H1 (cell line): ENCODE results near the gene HEXIM1. TPM values are rescaled to one million over a fixed set of nuclear protein-coding genes. Genes with fewer than 3 reads are reported as not detected.
A peak's percentile ranks its signal among the peaks of the same experiment; 100 is the strongest.

Experiments used
- CTCF ChIA-PET: fragments of 300-600 bp; sonication (Branson Sonifier 250); formaldehyde crosslinking; loops from one replicate; lab custom pipeline; 2021; ENCODE audit not compliant: partially characterized antibody; lab: Charles Lee
- POLR2A ChIA-PET: fragments of 300-600 bp; sonication (Branson Sonifier 250); formaldehyde crosslinking; loops from one replicate; lab custom pipeline; 2021; ENCODE audit warnings: inconsistent platforms; ENCODE audit not compliant: partially characterized antibody; lab: Charles Lee
- DNase-seq, 2 experiments: peaks; one replicate each; pipeline versions ENCODE4 v3.0.0 to v3.0.0-alpha.2; 2010 to 2022; ENCODE audit warnings: low spot score in 2 of 2, low read depth in 1 of 2, mixed read lengths in 1 of 2
- FAIRE-seq: peaks from 2 replicates; lab custom pipeline; 2011; peaks lifted over from hg19 to GRCh38; lab: Jason Lieb, UNC
- H2AFZ ChIP-seq: 2 replicates; pipeline ENCODE4 v1.8.1; 2012; ENCODE audit warnings: low read length, inconsistent platforms
- H2AK5ac ChIP-seq: 2 replicates; pipeline ENCODE4 v1.6.1; 2013; ENCODE audit warnings: low read depth, low read length
- H2BK120ac ChIP-seq: replicated peaks from 2 replicates; pipeline ENCODE3; 2013; ENCODE audit warnings: low read depth, low read length, inconsistent platforms
- H2BK12ac ChIP-seq: 2 replicates; pipeline ENCODE4 v1.6.1; 2013; ENCODE audit warnings: low read depth, low read length
- H2BK15ac ChIP-seq: 2 replicates; pipeline ENCODE4 v1.6.1; 2013; ENCODE audit warnings: low read length
- H2BK20ac ChIP-seq: 2 replicates; pipeline ENCODE4 v1.6.1; 2013; ENCODE audit warnings: low read length
- H2BK5ac ChIP-seq: 2 replicates; pipeline ENCODE4 v1.6.1; 2013; ENCODE audit warnings: low read depth, low read length
- H3K14ac ChIP-seq: 2 replicates; pipeline ENCODE4 v1.6.1; 2013; ENCODE audit warnings: inconsistent platforms; ENCODE audit not compliant: insufficient read length
- H3K18ac ChIP-seq: 2 replicates; pipeline ENCODE4 v1.6.1; 2013; ENCODE audit warnings: low read length; ENCODE audit errors: extremely low read depth
- H3K23ac ChIP-seq: 2 replicates; pipeline ENCODE4 v1.6.1; 2013; ENCODE audit warnings: inconsistent platforms; ENCODE audit not compliant: insufficient read length
- H3K23me2 ChIP-seq: 2 replicates; pipeline ENCODE4 v1.6.1; 2013; ENCODE audit warnings: low read depth, low read length
- H3K27ac ChIP-seq: 2 replicates; pipeline ENCODE4 v1.6.1; 2011; ENCODE audit warnings: low read depth, low read length, inconsistent platforms
- H3K27me3 ChIP-seq, 4 experiments: replicated peaks in 1 of 4; 1 replicate in 1 of 4; 2 replicates in 3 of 4; pipeline versions ENCODE4 v1.6.1 to v1.8.1; 2011 to 2013; ENCODE audit warnings: low read length in 3 of 4, mild to moderate bottlenecking in 3 of 4, inconsistent platforms in 2 of 4, mixed read lengths in 2 of 4, moderate library complexity in 1 of 4; ENCODE audit not compliant: control insufficient read depth in 3 of 4, insufficient read depth in 3 of 4; ENCODE audit errors: extremely low read depth in 1 of 4
- H3K36me3 ChIP-seq, 4 experiments: 2 replicates each; pipeline versions ENCODE4 v1.6.1 to v1.8.1; 2011 to 2013; ENCODE audit warnings: mild to moderate bottlenecking in 4 of 4, low read length in 3 of 4, moderate library complexity in 2 of 4, control low read depth in 1 of 4, inconsistent platforms in 1 of 4; ENCODE audit not compliant: insufficient read depth in 4 of 4, control insufficient read depth in 2 of 4
- H3K4ac ChIP-seq: replicated peaks from 2 replicates; pipeline ENCODE3; 2013; ENCODE audit warnings: low read length, low read depth, mixed read lengths, inconsistent platforms; ENCODE audit not compliant: insufficient read length
- H3K4me1 ChIP-seq, 4 experiments: replicated peaks in 1 of 4; 1 replicate in 1 of 4; 2 replicates in 3 of 4; pipeline versions ENCODE4 v1.6.1 to v1.8.1; 2011 to 2013; ENCODE audit warnings: low read length in 3 of 4, inconsistent platforms in 2 of 4, mixed read lengths in 1 of 4; ENCODE audit not compliant: insufficient read depth in 4 of 4, control insufficient read depth in 3 of 4
- H3K4me2 ChIP-seq, 2 experiments: 2 replicates each; pipeline versions ENCODE4 v1.6.1 to v1.8.1; 2011 to 2013; ENCODE audit warnings: low read depth in 2 of 2, low read length in 2 of 2, control low read depth in 1 of 2, inconsistent platforms in 1 of 2, mild to moderate bottlenecking in 1 of 2; ENCODE audit not compliant: insufficient read depth in 1 of 2
- H3K4me3 ChIP-seq, 4 experiments: fragments of 200-600, 300-600 bp in 1 of 4; sonication (generic), shearing (Covaris generic), sonication (Bioruptor Twin) in 1 of 4; 2 replicates each; pipeline versions ENCODE4 v1.5.1 to v1.8.1; 2011 to 2016; ENCODE audit warnings: low read length in 4 of 4, low read depth in 3 of 4, control low read depth in 2 of 4, inconsistent platforms in 2 of 4, mild to moderate bottlenecking in 2 of 4, mixed read lengths in 1 of 4, moderate library complexity in 1 of 4; ENCODE audit not compliant: insufficient read depth in 2 of 4; ENCODE audit errors: extremely low read depth in 1 of 4
- H3K56ac ChIP-seq: replicated peaks from 2 replicates; pipeline ENCODE3; 2013; ENCODE audit warnings: low read depth, mild to moderate bottlenecking, mixed read lengths, low read length, inconsistent platforms; ENCODE audit not compliant: insufficient read length
- H3K79me1 ChIP-seq: 2 replicates; pipeline ENCODE4 v1.6.1; 2013; ENCODE audit warnings: low read depth, low read length, control low read depth
- H3K79me2 ChIP-seq, 2 experiments: 2 replicates each; pipeline versions ENCODE4 v1.6.1 to v1.8.1; 2012 to 2013; ENCODE audit warnings: low read length in 2 of 2, mild to moderate bottlenecking in 2 of 2, inconsistent platforms in 1 of 2; ENCODE audit not compliant: insufficient read depth in 2 of 2, control insufficient read depth in 1 of 2
- H3K9ac ChIP-seq, 4 experiments: replicated peaks in 1 of 4; 1 replicate in 1 of 4; 2 replicates in 3 of 4; pipeline versions ENCODE4 v1.6.1 to v1.8.1; 2011 to 2013; ENCODE audit warnings: low read depth in 3 of 4, low read length in 3 of 4, control low read depth in 2 of 4, mild to moderate bottlenecking in 2 of 4, moderate library complexity in 2 of 4, inconsistent platforms in 1 of 4; ENCODE audit errors: extremely low read depth in 1 of 4
- H3K9me3 ChIP-seq, 2 experiments: 2 replicates each; pipeline versions ENCODE4 v1.6.1 to v1.8.1; 2012 to 2013; ENCODE audit warnings: mild to moderate bottlenecking in 2 of 2, moderate library complexity in 2 of 2, control low read depth in 1 of 2, inconsistent platforms in 1 of 2, low read depth in 1 of 2, low read length in 1 of 2, mixed read lengths in 1 of 2; ENCODE audit not compliant: insufficient read depth in 2 of 2
- H4K20me1 ChIP-seq, 2 experiments: replicated peaks in 1 of 2; 2 replicates each; pipeline versions ENCODE3 to v1.8.1; 2011 to 2013; ENCODE audit warnings: inconsistent platforms in 2 of 2, low read length in 2 of 2, mild to moderate bottlenecking in 1 of 2; ENCODE audit not compliant: insufficient read depth in 2 of 2, control insufficient read depth in 1 of 2
- H4K5ac ChIP-seq: 2 replicates; pipeline ENCODE4 v1.6.1; 2013; ENCODE audit warnings: low read length, low read depth, mixed read lengths, inconsistent platforms; ENCODE audit not compliant: insufficient read length
- H4K8ac ChIP-seq: 2 replicates; pipeline ENCODE4 v1.8.0; 2013; ENCODE audit warnings: mild to moderate bottlenecking, moderate library complexity, low read length, inconsistent platforms; ENCODE audit not compliant: insufficient read depth; ENCODE audit errors: extremely low read depth
- H4K91ac ChIP-seq: replicated peaks from 2 replicates; pipeline ENCODE3; 2013; ENCODE audit warnings: low read length, mixed read lengths, inconsistent platforms; ENCODE audit not compliant: insufficient read length
- CTCF ChIP-seq, 3 experiments: IDR thresholded peaks; 1 replicate in 2 of 3; 2 replicates in 1 of 3; pipeline versions ENCODE4 v1.5.1 to v1.6.1; 2011; ENCODE audit warnings: low read length in 3 of 3, mild to moderate bottlenecking in 3 of 3, inconsistent platforms in 2 of 3, low read depth in 1 of 3, moderate library complexity in 1 of 3; ENCODE audit not compliant: insufficient read depth in 1 of 3; ENCODE audit errors: control extremely low read depth in 1 of 3
- E2F6 ChIP-seq: IDR thresholded peaks from 2 replicates; pipeline ENCODE4 v1.6.1; 2012; ENCODE audit warnings: inconsistent platforms
- HDAC2 ChIP-seq, 2 experiments: fragments of 300-600 bp in 1 of 2; sonication (generic) in 1 of 2; IDR thresholded peaks; 2 replicates each; pipeline ENCODE4 v1.6.1; 2011 to 2012; ENCODE audit warnings: low read depth in 2 of 2, low read length in 2 of 2, mild to moderate bottlenecking in 2 of 2, moderate library complexity in 2 of 2, borderline replicate concordance in 1 of 2, inconsistent platforms in 1 of 2
- NANOG ChIP-seq: IDR thresholded peaks from 2 replicates; pipeline ENCODE4 v1.6.1; 2011; ENCODE audit warnings: low read length, low read depth, mild to moderate bottlenecking, inconsistent platforms; ENCODE audit not compliant: insufficient read depth, poor library complexity, severe bottlenecking
- RXRA ChIP-seq: IDR thresholded peaks from 2 replicates; pipeline ENCODE4 v1.6.1; 2011; ENCODE audit warnings: low read depth, mild to moderate bottlenecking, low read length, moderate library complexity; ENCODE audit not compliant: insufficient read depth
- SUZ12 ChIP-seq: fragments of 200-600 bp; sonication (generic); IDR thresholded peaks from 2 replicates; pipeline ENCODE4 v1.6.1; 2012; ENCODE audit warnings: mild to moderate bottlenecking, inconsistent platforms, low read length, moderate library complexity, mixed read lengths
- TAF1 ChIP-seq: IDR thresholded peaks from 2 replicates; pipeline ENCODE4 v1.6.1; 2011; ENCODE audit warnings: mild to moderate bottlenecking, low read depth, low read length
- WGBS, 2 experiments: shearing (Covaris generic) in 1 of 2; methylation state at CpG; one replicate each; pipeline versions ENCODE4 v1.1.6 to v1.1.7; 2013 to 2015; ENCODE audit warnings: low lambda C conversion rate in 2 of 2, mixed read lengths in 2 of 2, inconsistent platforms in 1 of 2, low coverage in 1 of 2, missing lambda C conversion rate in 1 of 2; ENCODE audit not compliant: insufficient replicate concordance in 2 of 2, insufficient coverage in 1 of 2, insufficient read length in 1 of 2; ENCODE audit errors: extremely low coverage in 1 of 2, missing lambda C conversion rate in 1 of 2; 5-methylcytosine and 5-hydroxymethylcytosine counted together
- polyA plus RNA-seq, 7 experiments: library from polyadenylated mRNA; depleted of rRNA in 3 of 7; stranded (reverse) in 5 of 7; unstranded in 2 of 7; fragments of >200 nt in 5 of 7; fragments of 200-250 nt in 2 of 7; gene quantifications; 1 replicate in 5 of 7; 2 replicates in 1 of 7; 4 replicates in 1 of 7; pipeline versions ENCODE4 v1.2.1 to v1.2.3, GENCODE V29; 2011 to 2013; ENCODE audit warnings: missing spikeins in 2 of 7, mixed read lengths in 2 of 7
- total RNA-seq: library from RNA; stranded (reverse); fragmentation: NEBNext Ultra II Directional; extraction: Animal tissue kit (Norgen Biotek cat#: 25700); gene quantifications from 2 replicates; pipeline ENCODE4 v1.2.1, GENCODE V29; 2021

HEXIM1 gene
- total and polyA plus RNA-seq, 2 of the 8 experiments (the other 6 are each of a cell fraction or from before 2014, with no cell fraction given): 9.1 to 38.3 TPM

GRCh38 chr17:45170931-45171337, 22.7 kb downstream of the HEXIM1 start:
- no peaks in the 10 kb centered on the region for H3K79me2 ChIP-seq
- peak overlapping the region; percentile 90 for H2AK5ac ChIP-seq
- H4K8ac ChIP-seq: peak overlapping the region; percentile 37; the same call in 1 of the 2 replicates
- ChIA-PET POLR2A (interaction anchor here (1.3 to 26.8 kb wide), 8 partner anchors 8 to 77 kb away, joined by 3 to 1076 read pairs (median 14); partner anchors contain the start of genes HEXIM1 and HEXIM2), CTCF (interaction anchor here (1.2 to 10.0 kb wide), 8 partner anchors 10 to 71 kb away, joined by 4 to 103 read pairs (median 12); partner anchors contain the start of genes ACBD4 and HEXIM1)
- 77% methylated on average over 5 of the region's 5 CpGs; no CpG with 5 or more reads in 1 of the 2 experiments for WGBS, 2 experiments
- H2BK12ac ChIP-seq: peak overlapping the region; percentile 97
- no peak overlapping the region for H3K23ac ChIP-seq
- peak overlapping the region; percentile 98; the same call in 1 of the 2 replicates for H2BK20ac ChIP-seq
- H4K5ac ChIP-seq: peak overlapping the region; percentile 52
- peak overlapping the region; percentile 92 for H4K91ac ChIP-seq
- H2BK15ac ChIP-seq: peak overlapping the region; percentile 83
- no peaks in the 10 kb centered on the region for H3K27me3 ChIP-seq
- FAIRE-seq: no peak
- peaks cover 5 to 29% (median 26%) of the 10 kb centered on the region in 4 experiments for H3K4me1 ChIP-seq
- TF ChIP-seq HDAC2 (IDR thresholded peaks at IDR 0.05; ENCODE audit: borderline replicate concordance in 1 of 2, low read depth in 2 of 2, low read length in 2 of 2): no peak
- TF ChIP-seq SUZ12: no peak
- no peak for TF ChIP-seq NANOG
- TF ChIP-seq E2F6: no peak
- TF ChIP-seq CTCF (IDR thresholded peaks at IDR 0.05; ENCODE audit: control extremely low read depth in 1 of 3, insufficient read depth in 1 of 3, low read depth in 1 of 3, low read length in 3 of 3): no peak
- TF ChIP-seq TAF1: no peak
- no peak for TF ChIP-seq RXRA
- TF ChIP-seq, all 59 proteins: peak for 0
- Histone ChIP-seq H3K23me2 (no peaks in the 10 kb centered on the region; the same call in 1 of the 2 replicates), H3K56ac (no peak overlapping the region), H3K18ac (peak overlapping the region; percentile 96), H4K20me1 (no peaks in the 10 kb centered on the region), H3K9me3 (no peaks in the 10 kb centered on the region), H2BK120ac (no peak overlapping the region), H2AFZ (no peak overlapping the region), H3K9ac (peak overlapping the region in 2 of 4 experiments; percentile 26 to 42; a peak in 4 of 7 replicates), H3K14ac (no peak overlapping the region), H3K79me1 (no peaks in the 10 kb centered on the region), H3K4me3 (no peak overlapping the region), H3K4me2 (peak overlapping the region; percentile 12 to 58; a peak in 2 of 4 replicates), H2BK5ac (peak overlapping the region; percentile 98), H3K36me3 (peaks cover 0 to 4% (median 2%) of the 10 kb centered on the region in 4 experiments; a peak in 1 of 8 replicates), H3K27ac (peak overlapping the region; percentile 64), H3K4ac (no peak overlapping the region)
- no peak for DNase-seq
